ENCODE results near the gene MAPK12. TPM values are rescaled to one million over a fixed set of nuclear protein-coding genes. Genes with fewer than 3 reads are reported as not detected.
A peak's percentile ranks its signal among the peaks of the same experiment; 100 is the strongest.

MAPK12 gene
- total RNA-seq, 1 experiment from 2014 or later = 21.1 TPM

GRCh38 chr22:50209893-50210292 lies 51.6 kb downstream of the MAPK12 start:
- Mint-ChIP-seq H3K9me3 (ENCODE audit: low read depth, unreplicated experiment) (no peaks in the 10 kb centered on the region), H3K36me3 (ENCODE audit: insufficient read depth, unreplicated experiment) (peaks cover 75% of the 10 kb centered on the region), H3K27ac (ENCODE audit: unreplicated experiment) (peak overlapping the region; percentile 50), H3K27me3 (ENCODE audit: unreplicated experiment) (no peaks in the 10 kb centered on the region), H3K4me1 (ENCODE audit: low read depth, unreplicated experiment) (peaks cover 7% of the 10 kb centered on the region), H3K4me3 (ENCODE audit: low read depth, unreplicated experiment) (no peak overlapping the region)
- BruUV-seq (replicated peaks) = no TSS peak
- DNase-seq = peak; percentile 69
- peak; percentile 68 for TF ChIP-seq CTCF (IDR thresholded peaks at IDR 0.05; ENCODE audit: unreplicated experiment)
- CTCF ChIA-PET = no interaction called here
- intact Hi-C loops (cut with micrococcal nuclease; ENCODE audit: unreplicated experiment) = loop anchor here (1.0 kb wide), 1 partner anchor 61 kb away; no protein-coding TSS in a partner anchor

- no peak overlapping the region for H3K4me3 Mint-ChIP-seq (ENCODE audit: low read depth, unreplicated experiment)
- peaks cover 7% of the 10 kb centered on the region for H3K4me1 Mint-ChIP-seq (ENCODE audit: low read depth, unreplicated experiment)
- intact Hi-C loops (cut with micrococcal nuclease; ENCODE audit: unreplicated experiment) = loop anchor here (1.0 kb wide), 1 partner anchor 60 kb away; no protein-coding TSS in a partner anchor
- H3K36me3 Mint-ChIP-seq (ENCODE audit: insufficient read depth, unreplicated experiment) = peaks cover 75% of the 10 kb centered on the region
- no peaks in the 10 kb centered on the region for H3K27me3 Mint-ChIP-seq (ENCODE audit: unreplicated experiment)
- H3K9me3 Mint-ChIP-seq (ENCODE audit: low read depth, unreplicated experiment) = no peaks in the 10 kb centered on the region
- no TSS peak for BruUV-seq (replicated peaks)
- H3K27ac Mint-ChIP-seq (ENCODE audit: unreplicated experiment) = peak overlapping the region; percentile 50
- CTCF ChIA-PET = interaction anchor here (0.7 to 1.2 kb wide), 4 partner anchors 19 to 87 kb away, joined by 3 to 9 read pairs (median 6); no protein-coding TSS in a partner anchor
- DNase-seq = no peak
- TF ChIP-seq CTCF (IDR thresholded peaks at IDR 0.05; ENCODE audit: unreplicated experiment) = no peak
These were observed 52.3 kb downstream of the MAPK12 start for GRCh38 chr22:50208939-50209892.

- no peak for DNase-seq
- Mint-ChIP-seq H3K27ac (ENCODE audit: unreplicated experiment) (no peak overlapping the region), H3K36me3 (ENCODE audit: insufficient read depth, unreplicated experiment) (peaks cover 75% of the 10 kb centered on the region), H3K9me3 (ENCODE audit: low read depth, unreplicated experiment) (no peaks in the 10 kb centered on the region), H3K4me1 (ENCODE audit: low read depth, unreplicated experiment) (peaks cover 7% of the 10 kb centered on the region), H3K27me3 (ENCODE audit: unreplicated experiment) (no peaks in the 10 kb centered on the region), H3K4me3 (ENCODE audit: low read depth, unreplicated experiment) (no peak overlapping the region)
- TF ChIP-seq CTCF (IDR thresholded peaks at IDR 0.05; ENCODE audit: unreplicated experiment) = no peak
- CTCF ChIA-PET = interaction anchor here (0.7 to 1.2 kb wide), 4 partner anchors 18 to 88 kb away, joined by 3 to 9 read pairs (median 6); no protein-coding TSS in a partner anchor
- BruUV-seq (replicated peaks) = no TSS peak
- intact Hi-C loops (cut with micrococcal nuclease; ENCODE audit: unreplicated experiment) = no loop called here
These were observed 53.0 kb downstream of the MAPK12 start for GRCh38 chr22:50208430-50208938.

GRCh38 chr22:50207383-50208140 lies 53.9 kb downstream of the MAPK12 start:
- Mint-ChIP-seq H3K36me3 (ENCODE audit: insufficient read depth, unreplicated experiment) (peaks cover 77% of the 10 kb centered on the region), H3K27me3 (ENCODE audit: unreplicated experiment) (no peaks in the 10 kb centered on the region), H3K4me1 (ENCODE audit: low read depth, unreplicated experiment) (peaks cover 8% of the 10 kb centered on the region), H3K27ac (ENCODE audit: unreplicated experiment) (no peak overlapping the region), H3K4me3 (ENCODE audit: low read depth, unreplicated experiment) (no peak overlapping the region), H3K9me3 (ENCODE audit: low read depth, unreplicated experiment) (no peaks in the 10 kb centered on the region)
- intact Hi-C loops (cut with micrococcal nuclease; ENCODE audit: unreplicated experiment) = no loop called here
- CTCF ChIA-PET = interaction anchor here (1.2 kb wide), 1 partner anchor 17 kb away, joined by 9 read pairs; no protein-coding TSS in a partner anchor
- no peak for DNase-seq
- BruUV-seq (replicated peaks) = no TSS peak
- TF ChIP-seq CTCF (IDR thresholded peaks at IDR 0.05; ENCODE audit: unreplicated experiment) = no peak
